Measurements from ENCODE around the gene GNAI3. TPM values are rescaled to one million over a fixed set of nuclear protein-coding genes. Genes with fewer than 3 reads are reported as not detected.

Gene GNAI3
- 1 to 10 TPM; 3.6 to 4.9 TPM for total RNA-seq

- Histone ChIP-seq H3K4me3 (peak within 1 kb of the TSS; percentile 42 to 72), H3K27ac (peak within 1 kb of the TSS; percentile 94 to 98 (median 98)), H3K4me1 (peaks cover 32% of the 10 kb centered on the region), H3K9me3 (no peaks in the 10 kb centered on the region), H3K36me3 (replicated peaks in 1 of 2; ENCODE audit: insufficient read depth in 1 of 2, low read depth in 2 of 2) (no peaks in the 10 kb centered on the region), H3K27me3 (no peaks in the 10 kb centered on the region)
- intact Hi-C loops (cut with DNase I) = loop anchor here (10.0 kb wide), 1 partner anchor 226 kb away; no protein-coding TSS in a partner anchor
- ATAC-seq = peak; percentile 94
- WGBS, 2 donors = 0 to 1% methylated on average over 52 to 68 of the region's 68 CpGs
- peak; percentile 96 to 97 (median 96) for DNase-seq
- TF ChIP-seq CTCF (IDR thresholded peaks at IDR 0.05) = no peak
- TF ChIP-seq POLR2A (IDR thresholded peaks at IDR 0.05) = peak; percentile 98 to 100 (median 99)
Observed at GRCh38 chr1:109548321-109549267, at the start of gene GNAI3. GNAI3 (plus strand) TSS chr1:109548615; CDS start chr1:109548721, 106 bp downstream.

- 86 to 87% methylated on average over 7 of the region's 7 CpGs for WGBS, 2 donors
- Histone ChIP-seq H3K27ac (no peak overlapping the region), H3K4me3 (no peak overlapping the region), H3K4me1 (peaks cover 14% of the 10 kb centered on the region), H3K9me3 (no peaks in the 10 kb centered on the region), H3K36me3 (replicated peaks in 1 of 2; ENCODE audit: insufficient read depth in 1 of 2, low read depth in 2 of 2) (no peaks in the 10 kb centered on the region), H3K27me3 (no peaks in the 10 kb centered on the region)
- TF ChIP-seq CTCF (IDR thresholded peaks at IDR 0.05) (no peak), POLR2A (IDR thresholded peaks at IDR 0.05) (no peak)
- no peak for ATAC-seq
- intact Hi-C loops (cut with DNase I) = loop anchor here (5.0 kb wide), 1 partner anchor 33 kb away; no protein-coding TSS in a partner anchor
- DNase-seq = no peak
Observed at GRCh38 chr1:109499081-109499480, 49.3 kb upstream of the GNAI3 start.

- H3K27me3 ChIP-seq = no peaks in the 10 kb centered on the region
- H3K27ac ChIP-seq = no peak overlapping the region
- ATAC-seq (no peak), DNase-seq (peak; percentile 54 to 74 (median 55))
- TF ChIP-seq CTCF (IDR thresholded peaks at IDR 0.05) = peak in 5 of 7 experiments; percentile 15 to 39 (median 25)
- TF ChIP-seq POLR2A (IDR thresholded peaks at IDR 0.05) = no peak
- intact Hi-C loops (cut with DNase I) = loop anchor here (5.0 kb wide), 1 partner anchor 32 kb away; no protein-coding TSS in a partner anchor
- no peak overlapping the region for H3K4me3 ChIP-seq
- no peaks in the 10 kb centered on the region for H3K9me3 ChIP-seq
- no peaks in the 10 kb centered on the region for H3K36me3 ChIP-seq (replicated peaks in 1 of 2; ENCODE audit: insufficient read depth in 1 of 2, low read depth in 2 of 2)
- H3K4me1 ChIP-seq = peaks cover 8% of the 10 kb centered on the region
- WGBS, 2 donors = 65 to 88% methylated on average over 2 to 4 of the region's 4 CpGs
Observed at GRCh38 chr1:109499661-109500536, 48.5 kb upstream of the GNAI3 start.

GRCh38 chr1:109500941-109501381, 47.5 kb upstream of the GNAI3 start:
- intact Hi-C loops (cut with DNase I) = no loop called here
- no peak for DNase-seq
- TF ChIP-seq CTCF (IDR thresholded peaks at IDR 0.05) = no peak
- TF ChIP-seq POLR2A (IDR thresholded peaks at IDR 0.05) = no peak
- Histone ChIP-seq H3K4me3 (no peak overlapping the region), H3K36me3 (replicated peaks in 1 of 2; ENCODE audit: insufficient read depth in 1 of 2, low read depth in 2 of 2) (no peaks in the 10 kb centered on the region), H3K27ac (no peak overlapping the region), H3K27me3 (no peaks in the 10 kb centered on the region), H3K9me3 (no peaks in the 10 kb centered on the region), H3K4me1 (no peaks in the 10 kb centered on the region)
- ATAC-seq = no peak
- WGBS, 2 donors = 54 to 62% methylated on average over 5 of the region's 5 CpGs

Measured in body of pancreas (tissue), 4 donors.